Stimulated activated CD4-positive, alpha-beta T cell treated with anti-CD3 and anti-CD28 coated beads, TNF-alpha, amount 100 ng/mL, for 1 hour (primary cell): Measurements from ENCODE around the gene COL12A1.
A peak's percentile ranks its signal among the peaks of the same experiment; 100 is the strongest.

ENCODE experiments used
- DNase-seq, 3 donors: peaks; one replicate each; pipeline ENCODE4 v3.0.0-alpha.2; 2020; ENCODE audit warnings: low read depth in 3 of 3, low spot score in 1 of 3

COL12A1 gene

DNA sequence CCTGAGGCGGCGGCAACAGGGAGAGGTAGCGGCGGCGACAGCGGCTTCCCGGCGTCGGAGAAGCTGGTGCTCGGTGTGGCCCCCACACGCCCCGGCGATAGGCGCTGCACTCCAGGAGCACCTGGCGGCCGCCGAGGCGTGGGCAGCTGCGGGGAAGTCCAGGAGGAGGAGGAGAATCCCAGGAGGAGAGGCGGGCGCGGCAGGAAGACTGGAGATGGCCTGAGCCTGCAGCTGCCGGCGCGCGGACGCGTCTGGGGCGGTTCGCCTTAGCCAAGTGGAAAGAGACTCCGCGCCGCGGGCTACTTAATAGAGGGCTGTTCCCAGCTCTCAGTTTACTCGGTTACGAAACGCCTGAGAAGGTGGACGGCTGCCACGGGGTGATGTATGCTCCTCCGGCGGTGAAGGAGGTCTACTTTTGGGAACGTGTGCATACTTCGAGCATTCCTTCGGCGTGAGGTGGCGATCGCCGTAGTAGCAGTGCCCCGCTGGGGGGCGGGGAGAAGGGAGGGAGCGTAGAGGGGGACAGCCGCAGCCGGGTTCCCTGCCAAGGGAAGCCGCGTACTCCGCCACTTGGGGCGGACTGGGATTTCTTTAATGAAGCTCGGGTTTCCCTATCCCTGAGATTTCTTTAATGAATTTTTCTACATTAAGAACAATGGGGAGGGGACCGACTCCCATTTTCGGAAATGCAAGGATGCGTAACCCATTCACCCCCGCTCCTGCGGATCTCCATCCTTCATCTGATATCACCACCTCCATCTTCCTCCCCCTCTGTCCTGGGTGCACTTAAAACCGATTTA is at the start of gene COL12A1:
COL12A1 (minus strand) TSS at position 278 of the 800 bp plus-strand sequence. CDS start 3,261 bp downstream, outside the sequence.
- no peak for DNase-seq

DNA sequence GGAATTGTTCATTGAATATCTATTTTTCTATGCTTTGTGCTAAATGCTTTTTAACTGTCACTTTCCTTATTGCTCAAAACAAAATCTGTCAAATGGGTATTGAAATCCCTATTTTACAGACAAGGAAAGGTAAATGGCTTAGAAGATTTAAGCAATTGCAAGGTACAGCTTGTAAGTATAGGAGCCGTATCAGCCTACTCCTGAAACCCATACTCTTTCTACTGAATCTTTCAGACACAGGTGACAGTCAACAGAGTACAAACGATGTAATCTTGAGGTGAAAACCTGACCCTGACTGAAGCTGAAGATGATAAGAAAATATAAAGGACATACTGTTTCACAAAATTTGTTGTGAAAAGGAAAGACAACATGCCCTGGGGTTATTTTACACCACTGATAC is 44.7 kb upstream of the COL12A1 start:
- no peak for DNase-seq

DNA sequence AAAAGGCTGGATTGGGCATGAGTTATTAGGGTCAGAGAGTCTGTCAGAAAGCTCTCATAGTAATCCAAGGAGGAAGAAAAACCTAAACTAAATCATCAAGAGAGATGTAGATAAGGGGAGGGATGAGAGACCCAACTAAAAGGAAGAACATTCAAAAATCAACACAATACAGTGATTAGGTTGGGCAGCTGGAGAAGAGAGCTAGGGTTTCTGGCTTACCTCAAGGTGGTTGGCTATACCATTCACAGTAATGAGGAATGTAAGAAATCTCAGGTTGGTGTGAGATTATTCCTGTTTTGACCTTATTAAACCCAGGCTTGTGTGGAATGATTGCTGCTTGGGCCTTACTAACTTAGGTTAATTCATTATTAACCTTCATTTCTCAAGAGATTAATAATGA is 44.0 kb upstream of the COL12A1 start:
- no peak for DNase-seq

DNA sequence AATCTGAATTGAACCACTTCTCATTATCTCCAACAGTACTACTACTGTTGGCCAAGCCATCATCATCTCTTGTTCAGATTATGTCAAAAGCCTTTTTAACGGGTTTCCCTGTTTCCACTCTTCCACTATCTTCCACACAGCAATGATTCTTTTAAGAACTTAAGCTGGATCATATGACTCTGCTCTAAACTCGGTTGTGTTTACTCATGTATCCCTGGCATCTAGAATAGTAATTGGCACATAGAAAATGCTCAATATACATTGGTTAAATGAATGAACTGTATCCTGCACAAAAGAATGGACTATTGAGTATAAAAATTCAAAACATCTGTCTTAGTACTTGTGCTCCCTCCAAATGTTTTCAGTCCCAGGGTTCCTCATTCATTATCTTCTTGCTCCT is 40.5 kb upstream of the COL12A1 start:
- DNase-seq, result no peak

DNA sequence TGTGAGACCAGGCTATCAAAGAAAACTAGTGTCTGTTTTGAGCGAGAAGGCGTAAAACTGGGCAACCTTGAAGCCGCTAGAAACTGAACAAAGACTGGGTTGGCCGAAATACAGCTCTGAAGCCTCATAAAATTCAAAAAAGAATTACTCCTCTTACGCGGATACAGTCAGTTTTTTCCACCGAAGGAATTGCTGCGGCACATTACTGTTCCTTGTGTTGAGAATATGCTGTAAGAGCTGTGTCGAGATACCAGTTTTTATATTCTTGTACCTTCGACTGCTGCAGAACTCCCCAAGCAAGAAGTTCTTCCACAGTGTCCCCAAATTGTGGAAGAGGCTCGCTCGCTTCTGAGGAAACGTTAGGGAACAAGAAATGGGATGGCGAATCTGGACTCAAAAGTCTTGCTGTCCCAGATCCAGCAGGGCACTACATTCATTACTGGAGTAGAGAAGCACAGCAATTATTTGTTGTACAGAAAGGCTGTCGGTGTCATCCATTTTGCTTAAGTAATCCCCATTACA is 38.3 kb upstream of the COL12A1 start:
- no peak for DNase-seq

DNA sequence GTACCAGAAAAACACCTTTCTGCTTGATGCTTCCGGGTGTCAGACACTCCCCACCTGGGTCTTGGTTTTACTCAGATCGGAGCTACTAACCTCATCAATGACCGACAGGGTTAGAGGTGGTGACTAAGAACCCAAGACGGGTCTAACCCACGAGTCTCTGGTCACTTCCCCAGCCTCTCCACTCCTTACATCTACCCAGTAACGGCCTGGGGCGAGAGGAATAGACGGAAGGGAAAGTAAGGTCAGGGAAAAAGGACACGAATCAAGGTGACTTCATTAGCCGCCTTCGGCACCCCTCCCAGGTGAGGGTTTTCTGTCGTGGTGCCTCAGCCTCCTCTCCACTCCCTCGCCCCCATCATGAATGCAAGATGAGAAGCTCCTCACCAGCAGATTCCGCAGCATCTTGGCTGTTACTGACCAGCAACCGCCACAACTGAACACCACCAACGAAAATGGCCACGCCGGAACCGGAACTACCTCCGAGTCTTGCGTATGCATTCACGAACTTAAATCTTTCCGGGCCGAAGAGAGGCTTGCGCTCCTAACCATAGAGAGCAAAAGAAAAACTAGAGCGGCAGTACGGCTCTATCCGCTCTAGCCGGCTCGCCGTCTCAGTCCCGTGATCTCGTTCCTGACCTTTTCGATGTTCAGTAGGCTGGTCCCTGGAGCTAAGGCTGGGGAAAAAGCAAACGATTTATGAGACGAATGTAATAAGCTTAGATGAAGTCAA is 37.6 kb upstream of the COL12A1 start, which contains the start of gene COX7A2:
COX7A2 (minus strand) TSS at position 469 of the 730 bp plus-strand sequence; CDS start at position 402, 67 bp downstream.
- DNase-seq, result peak; percentile 47 to 62 (median 59)

DNA sequence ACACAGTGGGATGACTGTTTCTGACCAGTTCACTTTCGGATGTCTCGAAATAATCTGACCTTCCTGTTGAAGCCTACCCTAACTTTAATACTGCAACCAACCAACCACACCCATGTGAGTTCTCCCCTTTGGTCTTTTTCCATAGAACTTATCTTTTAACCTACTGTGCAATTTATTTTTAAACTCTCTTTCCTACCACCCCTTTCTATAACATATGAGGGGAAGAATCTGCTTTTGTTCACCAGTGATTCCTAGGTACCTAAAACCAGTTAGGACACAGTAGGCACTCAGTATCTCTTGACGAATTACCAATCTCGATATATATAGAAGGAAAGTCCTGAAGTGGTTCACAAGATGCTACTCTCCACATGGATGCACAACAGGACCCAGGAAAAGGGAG is 30.8 kb upstream of the COL12A1 start:
- DNase-seq, result no peak

DNA sequence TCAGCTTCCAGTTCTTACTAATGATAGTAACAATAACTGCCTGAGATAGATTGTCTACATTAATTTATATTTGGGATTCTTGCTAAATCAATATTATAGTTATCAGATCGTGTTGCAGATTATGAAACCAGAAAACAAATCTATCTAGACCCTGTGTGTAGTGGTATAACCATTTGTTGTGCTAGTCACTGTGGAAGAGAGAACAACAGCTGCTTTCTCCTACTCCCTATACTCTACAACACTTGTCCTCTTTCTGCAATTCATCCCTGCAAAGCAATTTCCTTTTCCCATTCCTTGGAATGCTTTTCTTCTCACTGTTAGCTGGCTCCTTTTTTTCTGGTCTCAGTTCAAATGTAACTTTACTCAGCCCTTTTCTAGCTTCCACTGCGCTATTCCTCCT is 29.4 kb upstream of the COL12A1 start:
- DNase-seq, result no peak

DNA sequence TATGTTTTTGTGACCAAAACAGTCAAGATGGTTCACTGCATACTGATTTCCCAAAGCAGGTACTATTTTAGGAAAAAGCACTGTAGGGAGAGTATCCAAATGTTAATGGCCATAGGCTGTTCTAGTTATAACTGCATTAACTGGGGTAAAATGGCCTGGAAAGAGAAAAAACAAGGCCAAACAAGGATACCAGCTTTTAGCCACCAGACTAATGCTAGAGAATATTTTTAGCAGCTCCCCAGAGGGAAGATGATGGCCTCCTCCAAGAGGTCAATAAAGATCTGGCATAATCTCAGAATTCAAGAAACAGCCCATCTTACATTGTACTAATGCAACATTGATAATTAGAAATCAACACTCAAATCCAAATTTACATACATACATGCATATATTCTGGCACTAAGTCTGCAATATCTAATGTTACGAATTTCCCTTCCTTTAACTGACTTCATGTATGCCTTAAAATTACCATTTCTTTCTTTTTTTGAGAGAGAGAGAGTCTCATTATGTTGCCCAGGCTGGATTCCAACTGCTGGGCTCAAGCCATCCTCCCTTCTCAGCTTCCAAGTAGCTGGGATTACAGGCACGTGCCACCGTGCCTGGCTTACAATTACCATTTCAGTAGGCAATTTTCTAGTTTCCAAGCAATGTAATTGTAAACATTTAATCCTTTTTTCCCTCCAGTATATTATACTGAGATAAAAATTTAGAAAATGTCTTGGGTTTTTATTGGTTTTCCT is 28.4 kb upstream of the COL12A1 start:
- no peak for DNase-seq

DNA sequence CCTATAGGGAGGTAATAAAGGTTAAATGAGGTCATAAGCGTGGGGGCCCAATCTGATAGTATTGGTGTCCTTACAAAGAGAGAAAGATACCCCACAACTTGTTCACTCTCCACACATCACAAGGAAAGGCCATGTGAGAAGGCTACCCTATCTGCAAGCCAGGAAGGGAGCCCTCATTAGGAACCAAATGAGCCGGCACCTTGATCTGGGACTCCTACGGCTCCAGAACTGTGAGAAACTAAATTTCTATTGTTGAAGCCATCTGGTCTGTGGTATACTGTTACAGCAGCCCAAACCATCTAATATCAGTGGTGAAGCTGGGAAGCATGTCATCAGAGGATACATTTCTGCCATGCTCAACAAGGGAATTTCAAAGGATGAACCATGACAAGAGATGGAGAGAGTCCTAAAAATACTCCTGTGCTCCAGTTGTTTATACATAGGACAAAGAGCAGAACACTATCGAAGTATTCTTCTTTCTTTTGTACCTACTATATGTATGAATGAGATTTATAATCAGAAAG is 27.3 kb upstream of the COL12A1 start:
- no peak for DNase-seq

DNA sequence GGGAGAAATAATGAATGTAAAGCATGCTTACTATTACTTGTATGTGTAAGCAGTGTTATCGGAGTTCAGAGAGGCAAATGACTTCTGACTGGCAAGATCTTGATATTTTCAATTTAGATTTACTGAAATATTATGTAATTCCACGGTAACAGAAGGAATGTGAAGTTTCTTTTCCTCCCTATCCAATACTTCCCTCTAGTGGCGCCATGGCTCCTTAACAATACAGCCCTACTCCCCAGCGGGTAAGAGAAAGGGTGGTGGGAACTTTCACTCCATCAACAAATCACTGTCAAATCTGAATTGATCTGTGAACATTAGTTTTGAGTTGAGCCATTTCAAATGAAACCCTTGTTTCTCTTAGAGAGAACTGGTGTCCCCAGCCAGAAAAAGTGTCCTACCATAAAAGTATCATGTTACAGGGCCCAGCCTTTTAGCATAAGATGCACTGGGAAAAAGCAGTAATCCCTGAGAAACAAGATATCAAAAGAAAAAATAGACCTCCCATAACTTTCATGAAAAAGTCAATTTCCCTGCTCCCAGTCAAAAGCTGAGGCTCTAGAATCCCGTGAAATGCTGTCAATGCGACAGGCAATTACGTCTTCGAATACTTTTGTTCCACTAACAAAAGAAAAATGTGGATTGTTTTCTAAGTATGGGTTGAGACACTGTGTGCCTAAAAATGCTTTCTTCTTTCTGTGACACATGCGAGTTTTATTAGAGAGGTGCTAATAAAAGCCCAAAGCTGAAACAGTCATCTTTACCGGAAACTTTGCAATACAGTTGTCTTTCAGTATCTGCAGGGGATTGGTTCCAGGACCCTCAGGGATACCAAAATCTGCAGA is 24.9 kb upstream of the COL12A1 start:
- no peak for DNase-seq

DNA sequence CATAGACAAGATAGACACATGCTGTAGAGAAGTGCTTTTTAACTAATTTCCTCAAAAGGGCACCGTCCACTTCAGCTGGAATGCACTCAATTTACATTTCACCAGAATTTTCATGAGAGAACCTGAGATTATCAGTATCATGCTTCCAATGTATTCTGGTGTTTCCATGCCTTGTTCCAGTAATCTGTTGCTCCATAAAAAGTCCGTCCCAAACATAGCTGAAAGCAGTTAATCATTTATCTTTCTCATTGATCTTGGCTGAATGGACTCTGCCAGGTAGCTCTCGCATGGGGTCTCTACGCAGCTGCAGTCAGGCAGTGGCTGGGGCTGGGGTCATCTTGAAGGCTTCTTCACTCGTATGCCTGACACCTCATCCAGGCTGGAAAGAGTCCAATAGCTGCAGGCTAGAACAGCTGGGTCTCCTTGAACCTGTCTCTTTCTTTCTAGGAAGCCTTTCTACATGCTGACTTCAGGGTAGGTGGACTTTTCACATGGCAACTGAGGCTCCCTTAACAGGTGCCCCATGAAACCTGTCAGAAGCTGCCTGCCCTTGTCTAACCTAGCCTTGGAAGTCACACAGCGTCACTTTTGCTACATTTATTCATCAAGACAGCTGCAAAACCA is 18.6 kb upstream of the COL12A1 start:
- no peak for DNase-seq

DNA sequence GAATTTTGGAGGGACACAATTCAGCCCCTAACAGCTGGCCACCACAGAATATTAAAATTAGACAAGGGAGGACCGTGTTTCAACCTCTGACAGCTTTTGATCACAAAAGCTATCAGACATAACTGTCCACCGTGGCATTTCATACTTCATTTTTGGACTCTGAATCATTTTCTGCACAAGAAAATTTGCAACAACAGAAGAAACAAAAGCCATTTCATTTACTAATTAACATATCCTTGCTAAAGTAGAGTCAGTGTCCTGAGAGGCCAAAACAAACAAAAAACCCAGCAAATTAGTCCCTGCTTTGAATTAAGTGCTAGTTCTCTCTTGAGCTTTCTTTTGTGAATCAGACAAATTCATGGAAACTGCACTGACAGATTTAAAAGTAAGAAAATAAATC is 17.6 kb upstream of the COL12A1 start:
- no peak for DNase-seq

DNA sequence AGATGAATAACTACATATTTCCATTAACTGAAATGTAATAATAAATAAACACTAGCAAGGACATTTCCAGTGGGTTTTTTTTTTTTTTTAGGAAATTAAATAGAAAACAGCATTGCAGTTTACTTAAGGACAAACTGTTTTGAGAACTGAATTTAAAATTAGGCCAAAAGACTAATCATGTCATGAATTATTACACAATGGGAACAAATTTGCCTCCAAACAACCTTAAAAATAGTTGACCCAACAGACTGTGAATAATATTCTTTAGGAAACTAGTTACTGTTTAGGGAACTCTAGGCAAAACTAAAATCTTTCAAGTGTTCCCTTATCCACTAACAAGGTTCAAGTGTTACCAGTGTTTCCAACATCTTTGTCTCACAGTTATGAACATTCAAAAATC is 16.4 kb upstream of the COL12A1 start:
- DNase-seq, result no peak

DNA sequence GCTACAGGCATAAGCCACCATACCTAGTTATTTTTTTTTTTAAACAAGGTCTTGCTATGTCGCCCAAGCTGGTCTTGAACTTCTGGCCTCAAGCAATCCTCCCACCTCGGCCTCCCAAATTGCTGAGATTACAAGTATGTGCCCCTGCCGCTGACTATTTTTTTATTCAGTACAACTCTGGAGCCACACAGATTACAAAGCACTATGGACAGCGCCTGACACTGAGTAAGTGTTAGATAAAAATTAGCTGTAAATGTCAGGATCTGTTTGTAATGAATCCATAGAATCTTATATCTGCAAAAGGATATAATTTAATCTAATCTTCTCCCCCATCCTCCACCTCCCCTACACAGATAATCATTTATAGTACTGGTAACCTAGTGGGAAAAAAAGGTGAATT is 15.3 kb upstream of the COL12A1 start:
- no peak for DNase-seq

DNA sequence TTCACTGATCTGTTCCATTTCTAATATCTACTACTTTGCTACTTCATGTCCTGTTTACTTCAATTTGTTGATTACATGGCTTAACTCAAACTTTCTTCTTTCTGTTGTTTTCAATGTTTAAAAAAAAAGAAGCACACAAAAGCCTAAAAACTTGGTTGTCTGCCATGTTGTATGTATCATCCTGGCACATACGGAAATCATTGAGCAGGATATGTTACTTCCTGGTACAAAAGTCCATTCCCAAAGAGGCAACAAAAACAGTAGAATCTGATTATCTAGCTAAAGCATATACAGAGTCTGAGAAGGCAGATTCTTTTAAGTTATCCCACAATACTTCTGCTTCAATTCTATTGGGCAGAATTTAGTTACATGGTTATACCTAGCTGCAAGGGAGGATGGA is 14.5 kb upstream of the COL12A1 start:
- no peak for DNase-seq

DNA sequence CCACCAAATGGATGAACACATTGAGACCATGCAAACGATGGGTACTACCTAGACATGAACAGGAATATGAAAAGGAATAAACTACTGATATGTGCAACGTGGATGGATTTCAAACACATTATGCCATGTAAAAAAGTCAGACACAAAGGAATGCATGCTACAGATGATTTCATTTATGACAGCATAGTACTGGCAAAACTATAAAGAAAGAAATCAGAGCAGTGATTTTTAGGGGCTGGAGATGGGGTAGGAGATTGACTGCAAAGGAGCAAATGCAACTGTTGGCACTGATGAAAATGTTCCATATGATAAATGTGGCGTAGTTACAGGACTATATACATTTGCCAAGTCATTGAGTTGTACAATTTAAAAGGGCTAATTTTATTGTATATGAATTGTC is 13.4 kb upstream of the COL12A1 start:
- no peak for DNase-seq

DNA sequence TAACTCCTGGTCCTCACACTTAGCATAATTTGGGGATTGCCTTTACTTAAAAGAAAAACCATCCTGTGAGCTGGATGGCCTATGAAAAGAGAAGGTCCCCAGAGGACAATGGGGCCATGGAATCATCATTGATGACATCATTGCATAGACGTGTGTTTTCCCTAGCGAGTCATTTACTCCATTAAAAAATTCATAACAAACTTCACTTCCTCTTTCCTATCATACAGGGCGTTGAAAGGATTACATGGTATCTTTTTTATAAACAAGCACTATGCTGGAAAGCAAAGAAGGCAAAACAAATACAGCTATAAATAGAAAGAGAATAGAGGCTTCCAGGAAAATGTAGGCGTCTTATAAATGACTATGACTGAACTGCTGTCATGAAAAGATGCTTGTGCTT is 11.3 kb upstream of the COL12A1 start:
- no peak for DNase-seq

DNA sequence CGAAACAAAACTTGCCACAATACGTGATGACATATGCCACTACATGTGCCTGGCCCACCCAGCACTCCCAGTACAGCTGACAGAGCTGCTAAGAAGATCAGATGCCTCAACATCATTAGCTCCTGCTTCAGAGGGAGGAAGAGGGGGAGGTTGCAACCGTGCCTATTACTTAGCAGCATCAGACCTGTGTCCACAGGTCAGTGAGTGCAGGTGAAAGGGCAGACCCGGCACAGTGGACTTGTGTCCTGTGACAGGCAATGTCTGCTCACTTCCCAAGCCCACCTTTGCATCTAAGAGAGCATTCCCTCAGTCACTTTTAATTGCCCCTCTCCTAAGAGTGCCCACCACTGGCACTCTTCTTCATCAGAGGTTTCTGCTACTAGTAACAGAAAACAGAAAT is 9.4 kb upstream of the COL12A1 start:
- DNase-seq, result no peak

DNA sequence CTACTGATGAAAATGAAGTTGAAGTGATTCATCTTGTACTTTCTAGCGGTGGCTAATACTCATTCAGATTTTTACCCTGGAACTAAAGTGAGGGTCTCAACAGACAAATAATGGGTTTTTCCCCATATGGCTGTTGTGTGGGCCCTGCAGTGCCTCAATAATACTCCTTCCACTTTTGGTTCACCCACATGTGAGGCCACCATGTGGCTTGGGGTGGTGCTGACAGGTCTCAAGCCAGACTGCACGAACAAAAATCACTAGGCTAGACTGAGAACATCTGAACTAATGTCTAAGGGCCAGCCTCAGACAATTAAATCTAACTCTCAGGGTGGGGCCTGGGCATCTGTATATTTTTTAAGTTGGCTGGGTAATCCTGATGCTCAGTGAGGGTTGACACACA is 7.9 kb upstream of the COL12A1 start:
- DNase-seq, result no peak
